ENCODE data around the gene STK32C. TPM values are rescaled to one million over a fixed set of nuclear protein-coding genes. Genes with fewer than 3 reads are reported as not detected.

Gene STK32C
- total and polyA plus RNA-seq, 3 donors from 2014 or later, result 33.9 to 49.0 (median 34.2) TPM

GRCh38 chr10:132236881-132237280, 70.9 kb downstream of the STK32C start:
- WGBS, 2 donors, result 95 to 96% methylated on average over 12 to 13 of the region's 13 CpGs
- Histone ChIP-seq H3K4me3 (no peak overlapping the region), H3K27ac (no peak overlapping the region), H3K27me3 (no peaks in the 10 kb centered on the region), H3K9me3 (no peaks in the 10 kb centered on the region), H3K4me1 (no peaks in the 10 kb centered on the region), H3K36me3 (ENCODE audit: low read depth, missing control alignments) (no peaks in the 10 kb centered on the region)
- intact Hi-C loops (cut with DNase I; ENCODE audit: low total_unique reads), result no loop called here
- TF ChIP-seq POLR2A (IDR thresholded peaks at IDR 0.05) (no peak), CTCF (IDR thresholded peaks at IDR 0.05) (no peak)
- DNase-seq, result no peak

- Histone ChIP-seq H3K27me3 (no peaks in the 10 kb centered on the region), H3K36me3 (ENCODE audit: low read depth, missing control alignments) (no peaks in the 10 kb centered on the region), H3K27ac (no peak overlapping the region), H3K9me3 (no peaks in the 10 kb centered on the region), H3K4me3 (no peak overlapping the region), H3K4me1 (no peaks in the 10 kb centered on the region)
- intact Hi-C loops (cut with DNase I; ENCODE audit: low total_unique reads), result no loop called here
- 90 to 94% methylated on average over 6 to 21 of the region's 21 CpGs for WGBS, 2 donors
- no peak for DNase-seq
- TF ChIP-seq CTCF (IDR thresholded peaks at IDR 0.05), result no peak
Observed at GRCh38 chr10:132236161-132236560, 71.6 kb downstream of the STK32C start.

DNA sequence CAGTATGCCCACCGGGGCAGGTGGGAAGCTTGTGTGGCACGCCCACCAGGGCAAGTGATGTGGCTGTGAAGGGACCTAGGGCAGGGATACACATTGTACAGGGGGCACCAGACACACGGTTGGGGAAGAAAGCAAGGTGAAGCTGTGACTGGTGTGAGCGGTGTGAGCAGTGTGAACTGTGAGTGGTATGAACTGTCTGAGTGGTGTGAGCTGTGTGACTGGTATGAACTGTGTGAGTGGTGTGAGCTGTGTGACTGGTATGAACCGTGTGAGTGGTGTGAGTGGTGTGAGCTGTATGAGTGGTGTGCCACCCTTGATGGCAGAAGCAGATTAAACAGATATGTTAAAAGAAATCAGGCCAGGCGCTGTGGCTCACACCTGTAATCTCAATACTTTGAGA, 72.9 kb downstream of the STK32C start:
- Histone ChIP-seq H3K27ac (no peak overlapping the region), H3K4me3 (no peak overlapping the region), H3K4me1 (no peaks in the 10 kb centered on the region), H3K36me3 (ENCODE audit: low read depth, missing control alignments) (no peaks in the 10 kb centered on the region), H3K27me3 (no peaks in the 10 kb centered on the region), H3K9me3 (no peaks in the 10 kb centered on the region)
- 95% methylated on average over 6 of the region's 6 CpGs for WGBS, 2 donors
- no peak for DNase-seq
- TF ChIP-seq POLR2A (IDR thresholded peaks at IDR 0.05), result no peak
- no peak for TF ChIP-seq CTCF (IDR thresholded peaks at IDR 0.05)
- intact Hi-C loops (cut with DNase I; ENCODE audit: low total_unique reads), result no loop called here

DNA sequence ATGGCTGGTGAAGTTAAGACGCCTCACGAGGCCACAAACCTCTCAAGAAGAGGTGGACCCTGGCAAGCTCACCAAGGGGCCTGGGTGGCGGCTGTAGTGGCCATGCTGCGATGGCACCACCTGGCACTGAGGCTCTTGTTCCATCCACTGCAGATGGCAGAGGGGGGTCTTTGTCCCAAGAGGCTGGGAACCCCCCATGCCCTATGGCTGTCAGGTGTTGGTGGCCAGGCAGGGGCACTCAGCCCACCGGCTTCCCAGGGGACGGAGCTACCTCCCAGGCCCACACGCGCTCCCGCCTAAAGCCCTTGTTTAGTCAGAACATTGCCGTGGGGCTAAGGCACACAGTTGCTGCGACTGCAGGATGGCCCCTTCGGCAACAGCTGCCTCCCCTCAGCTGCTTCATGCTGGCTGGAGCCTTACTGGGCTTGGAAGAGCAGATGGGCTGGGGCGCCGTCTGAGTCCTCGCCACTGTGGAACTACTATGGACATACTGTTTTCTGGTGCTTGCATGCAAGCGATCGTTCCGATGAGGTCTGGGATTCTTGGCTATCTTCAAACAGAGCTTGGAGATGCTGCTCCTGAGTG, 74.2 kb downstream of the STK32C start:
- Histone ChIP-seq H3K4me1 (no peaks in the 10 kb centered on the region), H3K27me3 (no peaks in the 10 kb centered on the region), H3K36me3 (ENCODE audit: low read depth, missing control alignments) (no peaks in the 10 kb centered on the region), H3K9me3 (no peaks in the 10 kb centered on the region), H3K27ac (no peak overlapping the region), H3K4me3 (no peak overlapping the region)
- 88% methylated on average over 13 to 18 of the region's 18 CpGs for WGBS, 2 donors
- no peak for DNase-seq
- intact Hi-C loops (cut with DNase I; ENCODE audit: low total_unique reads), result no loop called here
- no peak for TF ChIP-seq CTCF (IDR thresholded peaks at IDR 0.05)

DNA sequence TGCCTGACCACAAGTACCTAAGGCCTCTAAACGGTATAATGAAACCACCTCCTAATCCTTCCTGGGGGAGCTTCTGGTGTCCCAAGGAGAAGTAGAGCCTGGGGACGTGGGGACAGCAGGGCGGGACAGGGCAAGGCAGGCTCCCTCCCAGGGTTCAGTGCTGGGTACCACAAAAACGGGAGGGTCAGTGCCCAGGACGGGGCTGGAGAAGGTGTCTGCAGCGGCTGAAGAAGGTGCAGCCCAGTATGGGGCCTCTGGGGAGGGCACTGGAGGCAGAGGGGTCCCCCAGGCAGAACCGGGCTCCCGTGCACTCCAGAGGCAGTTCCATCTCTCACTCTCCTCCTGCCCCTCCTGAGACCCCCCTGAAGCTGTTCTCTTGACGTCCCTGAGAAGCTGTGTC, 74.8 kb downstream of the STK32C start:
- intact Hi-C loops (cut with DNase I; ENCODE audit: low total_unique reads), result no loop called here
- Histone ChIP-seq H3K9me3 (no peaks in the 10 kb centered on the region), H3K4me3 (no peak overlapping the region), H3K36me3 (ENCODE audit: low read depth, missing control alignments) (no peaks in the 10 kb centered on the region), H3K27ac (no peak overlapping the region), H3K4me1 (no peaks in the 10 kb centered on the region), H3K27me3 (no peaks in the 10 kb centered on the region)
- no peak for TF ChIP-seq CTCF (IDR thresholded peaks at IDR 0.05)
- TF ChIP-seq POLR2A (IDR thresholded peaks at IDR 0.05), result no peak
- no peak for DNase-seq
- WGBS, 2 donors, result 72 to 85% methylated on average over 9 of the region's 9 CpGs

Measured in testis (tissue), 3 donors.